HUES48 (cell line): ENCODE results near the gene ELOA.
"Not testable (repeated sequence)": the region's sequence is repeated elsewhere in the genome, so short reads cannot be mapped to it uniquely, and the experiment has no call there.

Experiments
- H3K27ac ChIP-seq: one replicate; pipeline ENCODE4 v1.7.0; 2013; ENCODE audit warnings: low read depth, low read length, inconsistent platforms
- H3K27me3 ChIP-seq: 2 replicates; pipeline ENCODE4 v1.6.1; 2013; ENCODE audit warnings: mild to moderate bottlenecking, low read length; ENCODE audit not compliant: control insufficient read depth, insufficient read depth
- H3K36me3 ChIP-seq: 2 replicates; pipeline ENCODE4 v1.6.1; 2013; ENCODE audit warnings: low read length; ENCODE audit not compliant: control insufficient read depth, insufficient read depth
- H3K4me1 ChIP-seq: 2 replicates; pipeline ENCODE4 v1.6.1; 2013; ENCODE audit warnings: mild to moderate bottlenecking, low read length; ENCODE audit not compliant: control insufficient read depth, insufficient read depth
- H3K4me3 ChIP-seq: 2 replicates; pipeline ENCODE4 v1.5.1; 2013; ENCODE audit warnings: mild to moderate bottlenecking, low read depth, low read length
- H3K9ac ChIP-seq: 2 replicates; pipeline ENCODE4 v1.6.1; 2013; ENCODE audit warnings: mild to moderate bottlenecking, low read depth, low read length, moderate library complexity
- H3K9me3 ChIP-seq: 2 replicates; pipeline ENCODE4 v1.6.1; 2013; ENCODE audit warnings: low read length; ENCODE audit not compliant: control insufficient read depth, insufficient read depth

Gene ELOA

DNA sequence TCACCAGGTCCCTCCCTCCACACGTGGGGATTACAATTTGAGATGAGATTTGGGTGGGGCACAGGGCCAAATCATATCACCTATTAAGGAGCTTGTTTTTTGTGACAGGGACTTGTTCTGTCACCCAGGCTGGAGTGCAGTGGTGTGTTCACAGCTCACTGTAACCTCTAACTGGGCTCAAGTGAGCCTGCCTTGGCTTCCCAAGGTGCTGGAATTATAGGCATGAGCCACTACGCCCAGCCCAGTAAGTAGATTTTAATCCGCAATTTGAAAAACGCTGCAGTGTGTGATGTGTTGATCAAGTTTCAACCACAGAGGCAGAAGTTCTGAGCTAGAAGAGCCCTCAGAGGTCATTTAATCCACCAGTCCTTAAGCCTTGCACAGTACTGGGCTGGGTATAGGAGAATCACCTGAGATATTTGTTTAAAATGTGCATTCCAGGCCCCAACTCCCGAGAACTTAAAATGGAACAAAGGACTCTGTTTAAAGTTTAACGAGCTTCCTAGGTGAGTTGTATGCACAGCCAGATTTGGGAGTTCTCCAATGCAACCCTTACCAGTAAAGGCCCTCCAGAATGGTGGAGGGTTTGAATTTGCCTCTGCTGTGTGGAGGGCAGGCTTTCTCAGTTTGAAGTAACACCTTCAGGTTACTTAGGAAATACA is 38.3 kb upstream of the ELOA start:
- Histone ChIP-seq H3K9ac (no peak overlapping the region), H3K27ac (peak overlapping the region; percentile 42), H3K4me1 (no peaks in the 10 kb centered on the region), H3K9me3 (no peaks in the 10 kb centered on the region), H3K27me3 (no peaks in the 10 kb centered on the region), H3K4me3 (no peak overlapping the region), H3K36me3 (peaks cover 46% of the 10 kb centered on the region)

DNA sequence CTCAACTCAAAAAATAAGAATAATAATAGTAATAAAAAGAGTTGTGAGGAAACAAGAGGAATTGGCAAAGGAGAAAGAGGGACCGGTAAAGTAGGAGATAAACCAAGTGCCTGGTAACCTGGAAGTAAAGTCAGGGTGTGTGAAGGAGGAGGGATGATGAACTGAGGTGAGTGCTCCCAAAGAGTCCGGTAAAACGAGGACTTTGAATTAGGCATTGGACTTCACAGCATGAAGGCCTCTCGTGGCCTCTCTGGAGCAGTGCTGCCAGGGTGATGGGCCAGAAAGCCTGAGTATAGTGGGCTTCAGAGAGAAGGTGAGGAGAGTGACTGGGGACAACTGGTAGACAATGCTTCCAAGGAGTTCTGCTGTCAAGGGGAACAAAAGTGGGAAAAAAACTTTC is 34.0 kb upstream of the ELOA start:
- Histone ChIP-seq H3K27me3 (no peaks in the 10 kb centered on the region), H3K9ac (no peak overlapping the region), H3K4me1 (no peaks in the 10 kb centered on the region), H3K4me3 (no peak overlapping the region), H3K36me3 (peaks cover 13% of the 10 kb centered on the region), H3K27ac (no peak overlapping the region), H3K9me3 (no peaks in the 10 kb centered on the region)

DNA sequence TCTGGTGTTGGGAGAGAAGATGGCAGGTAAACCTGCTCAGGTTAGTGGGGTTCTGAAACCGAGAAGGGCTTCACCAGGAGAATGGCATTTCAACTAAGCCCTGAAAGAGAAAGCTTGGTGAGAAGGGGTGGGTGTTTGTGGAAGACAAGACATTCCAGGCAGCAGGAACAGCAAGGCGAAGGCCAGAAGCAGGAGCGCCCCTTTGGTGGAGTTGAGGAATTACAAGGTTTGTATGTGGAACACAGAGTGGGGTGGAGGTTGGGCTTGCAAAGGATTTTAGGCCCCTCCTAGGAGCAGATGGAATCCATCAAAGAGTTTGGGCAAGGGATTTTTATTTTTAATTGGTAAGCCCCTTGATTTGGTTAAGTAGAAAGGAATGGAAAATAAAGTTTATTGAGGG is 24.8 kb upstream of the ELOA start:
- no peak overlapping the region for H3K4me3 ChIP-seq
- H3K9me3 ChIP-seq: no peaks in the 10 kb centered on the region
- no peak overlapping the region for H3K27ac ChIP-seq
- H3K4me1 ChIP-seq: no peaks in the 10 kb centered on the region
- H3K36me3 ChIP-seq: no peaks in the 10 kb centered on the region
- H3K27me3 ChIP-seq: no peaks in the 10 kb centered on the region
- H3K9ac ChIP-seq: no peak overlapping the region

DNA sequence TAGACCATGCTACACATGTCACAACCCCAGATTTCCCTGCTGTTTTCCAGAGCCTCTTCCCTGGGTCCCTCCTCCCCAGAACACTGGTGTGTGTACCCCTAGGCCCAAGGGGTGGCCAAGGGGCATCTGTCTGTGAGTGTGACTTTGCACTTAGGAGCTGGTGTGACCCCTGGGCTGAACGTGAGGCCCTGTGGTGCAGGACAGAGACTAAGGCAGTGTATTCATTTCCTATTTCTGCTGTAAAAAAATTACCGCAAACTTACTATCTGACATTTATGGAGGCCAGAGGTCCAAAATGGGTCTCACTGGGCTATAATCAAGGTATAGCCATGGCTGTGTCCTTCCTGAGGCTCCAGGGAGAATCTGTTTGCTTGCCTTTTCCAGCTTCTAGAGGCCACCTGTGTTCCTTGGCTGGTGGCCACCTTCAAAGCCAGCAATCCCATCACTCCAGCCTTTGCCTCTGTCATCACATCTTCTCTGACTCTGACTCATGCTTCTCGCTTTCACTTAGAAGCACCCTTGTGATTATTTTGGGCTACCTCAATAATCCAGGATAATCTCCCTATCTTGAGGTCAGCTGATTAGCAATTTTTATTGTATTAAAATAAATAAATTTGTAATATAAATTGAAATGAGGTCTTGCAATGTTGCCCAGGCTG is 24.0 kb upstream of the ELOA start:
- Histone ChIP-seq H3K9ac (no peak overlapping the region), H3K4me1 (no peaks in the 10 kb centered on the region), H3K4me3 (no peak overlapping the region), H3K27me3 (no peaks in the 10 kb centered on the region), H3K27ac (no peak overlapping the region), H3K36me3 (no peaks in the 10 kb centered on the region), H3K9me3 (no peaks in the 10 kb centered on the region)

DNA sequence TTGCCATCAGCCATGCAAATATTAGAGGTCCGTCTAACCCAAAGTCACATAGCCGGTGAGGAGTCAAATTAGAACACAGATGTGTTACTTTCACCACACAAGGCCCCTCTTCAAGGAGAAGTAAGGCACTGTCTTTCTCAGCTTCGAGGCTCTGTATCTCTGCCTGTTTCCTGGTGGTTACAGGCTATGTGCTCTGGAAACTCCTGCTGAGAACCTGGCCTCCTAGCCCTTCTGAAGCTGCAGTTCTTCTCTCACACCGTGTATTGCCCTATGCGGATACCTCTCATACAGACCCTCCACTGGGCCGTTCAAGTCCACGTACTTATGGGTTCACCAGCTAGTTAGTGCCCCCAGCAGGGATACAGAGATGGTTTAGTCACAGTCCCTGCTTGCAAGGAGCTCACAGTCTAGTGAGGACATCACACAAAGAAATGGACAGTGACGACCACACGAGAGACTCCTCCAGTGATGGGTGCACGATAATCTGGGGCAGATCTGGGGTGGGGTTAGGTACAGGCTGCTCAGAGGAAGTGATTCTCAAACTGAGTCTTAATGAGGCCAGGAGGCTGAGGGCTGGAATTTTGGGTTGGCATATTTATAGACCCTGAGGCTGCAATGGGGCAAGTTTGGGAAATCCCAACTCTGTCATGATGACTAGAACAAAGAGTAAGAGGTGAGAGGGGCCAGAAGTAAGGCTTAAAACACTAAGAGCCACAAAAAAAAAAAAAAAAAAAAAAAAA is 22.8 kb upstream of the ELOA start:
- no peak overlapping the region for H3K4me3 ChIP-seq
- no peaks in the 10 kb centered on the region for H3K4me1 ChIP-seq
- H3K36me3 ChIP-seq: no peaks in the 10 kb centered on the region
- no peaks in the 10 kb centered on the region for H3K27me3 ChIP-seq
- H3K27ac ChIP-seq: no peak overlapping the region
- no peaks in the 10 kb centered on the region for H3K9me3 ChIP-seq
- no peak overlapping the region for H3K9ac ChIP-seq

DNA sequence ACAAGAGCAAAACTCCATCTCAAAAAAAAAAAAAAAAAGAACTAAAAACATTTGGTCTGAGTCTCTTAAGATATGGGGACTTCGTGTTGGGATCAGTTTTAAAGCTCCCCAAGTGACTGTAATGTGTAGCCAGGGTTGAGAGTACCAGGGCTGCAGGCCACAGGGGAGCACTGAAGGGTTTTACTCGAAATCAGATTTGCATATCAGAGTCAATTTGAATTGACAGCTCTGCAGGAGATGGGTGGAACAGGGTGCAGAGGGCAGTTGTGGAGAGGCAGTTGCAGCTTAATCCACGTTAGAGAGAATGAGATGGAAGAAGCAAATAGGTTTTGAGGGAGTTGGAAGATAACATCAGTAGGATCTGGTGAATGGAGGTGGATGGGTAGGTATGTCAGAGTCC is 20.6 kb upstream of the ELOA start:
- Histone ChIP-seq H3K27ac (no peak overlapping the region), H3K9me3 (no peaks in the 10 kb centered on the region), H3K4me3 (no peak overlapping the region), H3K36me3 (no peaks in the 10 kb centered on the region), H3K9ac (no peak overlapping the region), H3K4me1 (no peaks in the 10 kb centered on the region), H3K27me3 (no peaks in the 10 kb centered on the region)

DNA sequence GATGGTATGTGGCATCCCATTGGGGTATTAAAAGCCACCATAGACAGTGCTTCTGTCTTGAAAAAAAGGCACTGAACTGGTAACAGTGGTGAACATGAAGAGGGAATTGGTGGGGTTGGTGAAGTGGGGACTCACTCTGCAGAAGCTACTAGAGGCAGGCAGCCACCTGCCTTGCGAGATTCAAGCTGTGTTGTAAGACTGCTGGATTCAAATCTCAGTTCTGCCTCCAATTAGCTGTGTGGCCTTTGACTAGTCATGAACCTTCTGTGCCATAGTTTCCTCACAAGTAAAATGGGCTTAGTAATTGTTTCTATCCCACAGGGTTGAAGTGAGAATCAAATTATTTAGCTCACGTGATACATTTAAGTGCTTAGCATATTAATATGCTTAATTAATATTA is 16.6 kb upstream of the ELOA start:
- no peaks in the 10 kb centered on the region for H3K4me1 ChIP-seq
- no peak overlapping the region for H3K27ac ChIP-seq
- H3K4me3 ChIP-seq: no peak overlapping the region
- H3K9me3 ChIP-seq: no peaks in the 10 kb centered on the region
- H3K9ac ChIP-seq: no peak overlapping the region
- no peaks in the 10 kb centered on the region for H3K27me3 ChIP-seq
- no peaks in the 10 kb centered on the region for H3K36me3 ChIP-seq

DNA sequence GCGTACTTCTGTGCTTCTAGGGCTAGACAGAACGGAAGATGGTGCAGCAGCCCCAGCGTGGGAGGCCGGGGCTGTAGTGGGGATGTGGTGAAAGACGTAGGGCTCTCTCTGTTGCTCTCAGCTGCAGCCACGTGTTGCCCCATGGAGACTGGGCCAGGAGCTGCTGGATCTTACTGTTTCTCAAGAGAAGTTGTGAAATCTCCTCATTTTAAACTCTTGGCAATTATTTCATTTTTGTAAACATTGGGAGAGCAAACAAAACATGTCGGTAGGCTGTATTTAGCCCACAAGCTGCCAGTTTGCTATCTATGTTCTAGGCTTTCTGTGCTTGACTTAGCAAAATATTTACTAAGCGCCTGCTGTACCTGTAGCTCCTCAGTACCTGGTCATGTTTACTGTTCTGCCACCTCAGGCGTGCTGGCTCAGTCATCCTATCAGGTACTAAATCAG is 15.9 kb upstream of the ELOA start:
- Histone ChIP-seq H3K9me3 (no peaks in the 10 kb centered on the region), H3K27ac (no peak overlapping the region), H3K4me1 (no peaks in the 10 kb centered on the region), H3K27me3 (no peaks in the 10 kb centered on the region), H3K4me3 (no peak overlapping the region), H3K36me3 (no peaks in the 10 kb centered on the region), H3K9ac (no peak overlapping the region)

DNA sequence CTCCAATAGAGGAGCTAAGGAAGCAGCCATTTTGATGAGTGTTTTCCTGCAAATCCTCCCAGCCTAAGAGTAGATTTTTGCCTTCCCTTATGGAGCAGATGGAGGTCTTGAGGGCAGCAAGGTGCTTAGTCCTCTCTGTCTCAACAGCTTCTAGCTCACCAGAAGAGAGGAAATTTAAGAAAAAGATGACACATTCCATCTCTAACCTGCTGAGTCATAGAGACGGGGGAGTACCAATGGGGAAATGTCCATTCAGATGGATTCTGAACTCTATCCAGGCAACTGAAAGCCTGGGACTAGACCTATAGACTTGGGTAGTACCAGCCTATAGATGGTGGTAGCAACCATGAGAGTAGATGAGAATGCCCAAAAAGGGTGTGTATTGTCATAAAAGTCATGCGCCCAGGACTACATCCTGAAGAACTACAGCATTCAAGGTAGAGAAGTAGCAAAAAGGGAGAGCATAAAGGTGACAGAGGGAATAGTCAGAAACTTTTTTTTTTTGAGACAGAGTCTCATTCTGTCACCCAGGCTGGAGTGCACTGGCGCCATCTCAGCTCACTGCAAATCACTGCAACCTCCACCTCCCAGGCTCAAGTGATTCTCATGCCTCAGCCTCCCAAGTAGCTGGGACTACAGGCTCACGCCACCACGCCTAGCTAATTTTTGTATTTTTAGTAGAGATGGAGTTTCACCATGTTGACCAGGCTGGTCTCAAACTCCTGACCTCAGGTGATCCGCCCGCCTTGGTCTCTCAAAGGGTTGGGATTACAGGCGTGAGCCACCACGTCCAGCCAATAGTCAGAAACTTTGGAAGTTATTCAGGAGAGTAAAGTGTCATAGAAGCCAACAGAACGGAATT is 10.7 kb upstream of the ELOA start:
- Histone ChIP-seq H3K36me3 (no peaks in the 10 kb centered on the region), H3K9ac (no peak overlapping the region), H3K27me3 (no peaks in the 10 kb centered on the region), H3K4me1 (no peaks in the 10 kb centered on the region), H3K9me3 (no peaks in the 10 kb centered on the region), H3K4me3 (no peak overlapping the region), H3K27ac (no peak overlapping the region)

DNA sequence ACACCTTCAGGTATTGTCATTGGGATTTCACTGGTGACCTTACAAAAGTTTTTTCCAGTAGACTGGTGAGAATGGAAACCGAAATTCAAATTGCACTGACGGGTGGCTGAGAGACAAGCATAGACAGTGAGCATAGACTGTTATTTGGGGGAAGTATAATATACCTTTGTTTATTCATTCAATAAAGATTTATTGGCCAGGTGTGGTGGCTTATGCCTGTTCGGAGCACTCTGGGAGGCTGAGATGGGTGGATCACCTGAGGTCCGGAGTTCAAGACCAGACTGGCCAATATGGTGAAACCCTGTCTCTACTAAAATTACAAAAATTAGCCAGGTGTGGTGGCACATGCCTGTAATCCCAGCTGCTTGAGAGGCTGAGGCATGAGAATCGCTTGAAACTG is 10.0 kb upstream of the ELOA start:
- H3K27me3 ChIP-seq, H3K36me3 ChIP-seq, H3K27ac ChIP-seq, H3K9me3 ChIP-seq, H3K9ac ChIP-seq, H3K4me1 ChIP-seq, H3K4me3 ChIP-seq: not testable (repeated sequence)
